ENCODE data around the gene PPP1R15A. TPM values are rescaled to one million over a fixed set of nuclear protein-coding genes. Genes with fewer than 3 reads are reported as not detected.

The PPP1R15A gene
- total and polyA plus RNA-seq, 2 experiments from 2014 or later: 14.0 to 15.8 TPM

DNA sequence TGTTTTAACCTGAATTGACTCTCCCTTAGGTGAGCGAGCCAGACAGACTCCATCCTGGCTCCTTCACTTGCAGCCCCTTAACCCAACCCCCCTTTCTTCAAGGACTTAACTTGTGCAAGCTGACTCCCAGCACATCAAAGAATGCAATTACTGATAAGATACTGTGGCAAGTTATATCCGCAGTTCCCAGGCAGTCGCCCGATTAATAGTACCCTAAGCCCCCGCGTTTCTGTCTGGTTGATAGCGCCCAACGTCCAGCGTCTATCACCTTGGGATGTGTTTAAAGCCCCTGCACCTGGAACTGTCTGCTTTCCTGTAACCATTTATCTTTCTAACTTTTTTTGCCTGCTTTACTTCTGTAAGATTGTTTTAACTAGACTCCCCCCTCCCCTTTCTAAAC is 42.1 kb upstream of the PPP1R15A start:
- TF ChIP-seq JUNB (IDR thresholded peaks at IDR 0.05; ENCODE audit: unreplicated experiment) (no peak), CREB1 (CRISPR knock-in tag; IDR thresholded peaks at IDR 0.05; ENCODE audit: low read depth) (no peak), EZH2phosphoT487 (IDR thresholded peaks at IDR 0.05; ENCODE audit: unreplicated experiment) (no peak), POLR2AphosphoS5 (IDR thresholded peaks at IDR 0.05; ENCODE audit: low read depth) (no peak), ZNF114 (CRISPR knock-in tag; IDR thresholded peaks at IDR 0.05) (no peak), STAT1 (IDR thresholded peaks at IDR 0.05; ENCODE audit: unreplicated experiment) (no peak), EZH2 (IDR thresholded peaks at IDR 0.05; ENCODE audit: low read depth, unreplicated experiment) (no peak), ZNF331 (CRISPR knock-in tag; IDR thresholded peaks at IDR 0.05; ENCODE audit: low read depth) (no peak), NANOG (IDR thresholded peaks at IDR 0.05; ENCODE audit: borderline replicate concordance) (no peak)
- TF ChIP-seq, protein P1, sequence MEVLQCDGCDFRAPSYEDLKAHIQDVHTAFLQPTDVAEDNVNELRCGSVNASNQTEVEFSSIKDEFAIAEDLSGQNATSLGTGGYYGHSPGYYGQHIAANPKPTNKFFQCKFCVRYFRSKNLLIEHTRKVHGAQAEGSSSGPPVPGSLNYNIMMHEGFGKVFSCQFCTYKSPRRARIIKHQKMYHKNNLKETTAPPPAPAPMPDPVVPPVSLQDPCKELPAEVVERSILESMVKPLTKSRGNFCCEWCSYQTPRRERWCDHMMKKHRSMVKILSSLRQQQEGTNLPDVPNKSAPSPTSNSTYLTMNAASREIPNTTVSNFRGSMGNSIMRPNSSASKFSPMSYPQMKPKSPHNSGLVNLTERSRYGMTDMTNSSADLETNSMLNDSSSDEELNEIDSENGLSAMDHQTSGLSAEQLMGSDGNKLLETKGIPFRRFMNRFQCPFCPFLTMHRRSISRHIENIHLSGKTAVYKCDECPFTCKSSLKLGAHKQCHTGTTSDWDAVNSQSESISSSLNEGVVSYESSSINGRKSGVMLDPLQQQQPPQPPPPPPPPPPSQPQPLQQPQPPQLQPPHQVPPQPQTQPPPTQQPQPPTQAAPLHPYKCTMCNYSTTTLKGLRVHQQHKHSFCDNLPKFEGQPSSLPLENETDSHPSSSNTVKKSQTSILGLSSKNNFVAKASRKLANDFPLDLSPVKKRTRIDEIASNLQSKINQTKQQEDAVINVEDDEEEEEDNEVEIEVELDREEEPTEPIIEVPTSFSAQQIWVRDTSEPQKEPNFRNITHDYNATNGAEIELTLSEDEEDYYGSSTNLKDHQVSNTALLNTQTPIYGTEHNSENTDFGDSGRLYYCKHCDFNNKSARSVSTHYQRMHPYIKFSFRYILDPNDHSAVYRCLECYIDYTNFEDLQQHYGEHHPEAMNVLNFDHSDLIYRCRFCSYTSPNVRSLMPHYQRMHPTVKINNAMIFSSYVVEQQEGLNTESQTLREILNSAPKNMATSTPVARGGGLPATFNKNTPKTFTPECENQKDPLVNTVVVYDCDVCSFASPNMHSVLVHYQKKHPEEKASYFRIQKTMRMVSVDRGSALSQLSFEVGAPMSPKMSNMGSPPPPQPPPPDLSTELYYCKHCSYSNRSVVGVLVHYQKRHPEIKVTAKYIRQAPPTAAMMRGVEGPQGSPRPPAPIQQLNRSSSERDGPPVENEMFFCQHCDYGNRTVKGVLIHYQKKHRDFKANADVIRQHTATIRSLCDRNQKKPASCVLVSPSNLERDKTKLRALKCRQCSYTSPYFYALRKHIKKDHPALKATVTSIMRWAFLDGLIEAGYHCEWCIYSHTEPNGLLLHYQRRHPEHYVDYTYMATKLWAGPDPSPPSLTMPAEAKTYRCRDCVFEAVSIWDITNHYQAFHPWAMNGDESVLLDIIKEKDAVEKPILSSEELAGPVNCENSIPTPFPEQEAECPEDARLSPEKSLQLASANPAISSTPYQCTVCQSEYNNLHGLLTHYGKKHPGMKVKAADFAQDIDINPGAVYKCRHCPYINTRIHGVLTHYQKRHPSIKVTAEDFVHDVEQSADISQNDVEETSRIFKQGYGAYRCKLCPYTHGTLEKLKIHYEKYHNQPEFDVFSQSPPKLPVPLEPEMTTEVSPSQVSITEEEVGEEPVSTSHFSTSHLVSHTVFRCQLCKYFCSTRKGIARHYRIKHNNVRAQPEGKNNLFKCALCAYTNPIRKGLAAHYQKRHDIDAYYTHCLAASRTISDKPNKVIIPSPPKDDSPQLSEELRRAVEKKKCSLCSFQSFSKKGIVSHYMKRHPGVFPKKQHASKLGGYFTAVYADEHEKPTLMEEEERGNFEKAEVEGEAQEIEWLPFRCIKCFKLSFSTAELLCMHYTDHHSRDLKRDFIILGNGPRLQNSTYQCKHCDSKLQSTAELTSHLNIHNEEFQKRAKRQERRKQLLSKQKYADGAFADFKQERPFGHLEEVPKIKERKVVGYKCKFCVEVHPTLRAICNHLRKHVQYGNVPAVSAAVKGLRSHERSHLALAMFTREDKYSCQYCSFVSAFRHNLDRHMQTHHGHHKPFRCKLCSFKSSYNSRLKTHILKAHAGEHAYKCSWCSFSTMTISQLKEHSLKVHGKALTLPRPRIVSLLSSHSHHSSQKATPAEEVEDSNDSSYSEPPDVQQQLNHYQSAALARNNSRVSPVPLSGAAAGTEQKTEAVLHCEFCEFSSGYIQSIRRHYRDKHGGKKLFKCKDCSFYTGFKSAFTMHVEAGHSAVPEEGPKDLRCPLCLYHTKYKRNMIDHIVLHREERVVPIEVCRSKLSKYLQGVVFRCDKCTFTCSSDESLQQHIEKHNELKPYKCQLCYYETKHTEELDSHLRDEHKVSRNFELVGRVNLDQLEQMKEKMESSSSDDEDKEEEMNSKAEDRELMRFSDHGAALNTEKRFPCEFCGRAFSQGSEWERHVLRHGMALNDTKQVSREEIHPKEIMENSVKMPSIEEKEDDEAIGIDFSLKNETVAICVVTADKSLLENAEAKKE (CRISPR knock-in tag; IDR thresholded peaks at IDR 0.05): no peak
- TF ChIP-seq, protein P2, sequence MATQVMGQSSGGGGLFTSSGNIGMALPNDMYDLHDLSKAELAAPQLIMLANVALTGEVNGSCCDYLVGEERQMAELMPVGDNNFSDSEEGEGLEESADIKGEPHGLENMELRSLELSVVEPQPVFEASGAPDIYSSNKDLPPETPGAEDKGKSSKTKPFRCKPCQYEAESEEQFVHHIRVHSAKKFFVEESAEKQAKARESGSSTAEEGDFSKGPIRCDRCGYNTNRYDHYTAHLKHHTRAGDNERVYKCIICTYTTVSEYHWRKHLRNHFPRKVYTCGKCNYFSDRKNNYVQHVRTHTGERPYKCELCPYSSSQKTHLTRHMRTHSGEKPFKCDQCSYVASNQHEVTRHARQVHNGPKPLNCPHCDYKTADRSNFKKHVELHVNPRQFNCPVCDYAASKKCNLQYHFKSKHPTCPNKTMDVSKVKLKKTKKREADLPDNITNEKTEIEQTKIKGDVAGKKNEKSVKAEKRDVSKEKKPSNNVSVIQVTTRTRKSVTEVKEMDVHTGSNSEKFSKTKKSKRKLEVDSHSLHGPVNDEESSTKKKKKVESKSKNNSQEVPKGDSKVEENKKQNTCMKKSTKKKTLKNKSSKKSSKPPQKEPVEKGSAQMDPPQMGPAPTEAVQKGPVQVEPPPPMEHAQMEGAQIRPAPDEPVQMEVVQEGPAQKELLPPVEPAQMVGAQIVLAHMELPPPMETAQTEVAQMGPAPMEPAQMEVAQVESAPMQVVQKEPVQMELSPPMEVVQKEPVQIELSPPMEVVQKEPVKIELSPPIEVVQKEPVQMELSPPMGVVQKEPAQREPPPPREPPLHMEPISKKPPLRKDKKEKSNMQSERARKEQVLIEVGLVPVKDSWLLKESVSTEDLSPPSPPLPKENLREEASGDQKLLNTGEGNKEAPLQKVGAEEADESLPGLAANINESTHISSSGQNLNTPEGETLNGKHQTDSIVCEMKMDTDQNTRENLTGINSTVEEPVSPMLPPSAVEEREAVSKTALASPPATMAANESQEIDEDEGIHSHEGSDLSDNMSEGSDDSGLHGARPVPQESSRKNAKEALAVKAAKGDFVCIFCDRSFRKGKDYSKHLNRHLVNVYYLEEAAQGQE (IDR thresholded peaks at IDR 0.05; ENCODE audit: unreplicated experiment): no peak
- TF ChIP-seq, protein P3, sequence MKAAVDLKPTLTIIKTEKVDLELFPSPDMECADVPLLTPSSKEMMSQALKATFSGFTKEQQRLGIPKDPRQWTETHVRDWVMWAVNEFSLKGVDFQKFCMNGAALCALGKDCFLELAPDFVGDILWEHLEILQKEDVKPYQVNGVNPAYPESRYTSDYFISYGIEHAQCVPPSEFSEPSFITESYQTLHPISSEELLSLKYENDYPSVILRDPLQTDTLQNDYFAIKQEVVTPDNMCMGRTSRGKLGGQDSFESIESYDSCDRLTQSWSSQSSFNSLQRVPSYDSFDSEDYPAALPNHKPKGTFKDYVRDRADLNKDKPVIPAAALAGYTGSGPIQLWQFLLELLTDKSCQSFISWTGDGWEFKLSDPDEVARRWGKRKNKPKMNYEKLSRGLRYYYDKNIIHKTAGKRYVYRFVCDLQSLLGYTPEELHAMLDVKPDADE (IDR thresholded peaks at IDR 0.05): no peak
- TF ChIP-seq, protein P4, sequence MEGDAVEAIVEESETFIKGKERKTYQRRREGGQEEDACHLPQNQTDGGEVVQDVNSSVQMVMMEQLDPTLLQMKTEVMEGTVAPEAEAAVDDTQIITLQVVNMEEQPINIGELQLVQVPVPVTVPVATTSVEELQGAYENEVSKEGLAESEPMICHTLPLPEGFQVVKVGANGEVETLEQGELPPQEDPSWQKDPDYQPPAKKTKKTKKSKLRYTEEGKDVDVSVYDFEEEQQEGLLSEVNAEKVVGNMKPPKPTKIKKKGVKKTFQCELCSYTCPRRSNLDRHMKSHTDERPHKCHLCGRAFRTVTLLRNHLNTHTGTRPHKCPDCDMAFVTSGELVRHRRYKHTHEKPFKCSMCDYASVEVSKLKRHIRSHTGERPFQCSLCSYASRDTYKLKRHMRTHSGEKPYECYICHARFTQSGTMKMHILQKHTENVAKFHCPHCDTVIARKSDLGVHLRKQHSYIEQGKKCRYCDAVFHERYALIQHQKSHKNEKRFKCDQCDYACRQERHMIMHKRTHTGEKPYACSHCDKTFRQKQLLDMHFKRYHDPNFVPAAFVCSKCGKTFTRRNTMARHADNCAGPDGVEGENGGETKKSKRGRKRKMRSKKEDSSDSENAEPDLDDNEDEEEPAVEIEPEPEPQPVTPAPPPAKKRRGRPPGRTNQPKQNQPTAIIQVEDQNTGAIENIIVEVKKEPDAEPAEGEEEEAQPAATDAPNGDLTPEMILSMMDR (conservative IDR thresholded peaks at IDR 0.05; ENCODE audit: low read depth in 2 of 2): no peak
- H3K27ac ChIP-seq (ENCODE audit: low read depth): no peak overlapping the region
- ATAC-seq (no peak), DNase-seq (ENCODE audit: low spot score) (no peak)
- H3K9me2 ChIP-seq (ENCODE audit: insufficient read depth): no peaks in the 10 kb centered on the region
- H3K36me3 ChIP-seq (ENCODE audit: insufficient read depth): no peaks in the 10 kb centered on the region
- Mint-ChIP-seq H3K4me3 (no peak overlapping the region), H3K4me1 (peaks cover 9% of the 10 kb centered on the region), H3K27ac (no peak overlapping the region), H3K27me3 (ENCODE audit: insufficient read depth, low read depth, poor library complexity) (peaks cover 11% of the 10 kb centered on the region), H3K9me3 (no peaks in the 10 kb centered on the region; the same call in 1 of the 3 replicates), H3K36me3 (ENCODE audit: low read depth) (peaks cover 25% of the 10 kb centered on the region)
- H3K4me2 ChIP-seq: no peak overlapping the region
- no peaks in the 10 kb centered on the region for H3F3A ChIP-seq (replicated peaks; ENCODE audit: low read depth)
- no peaks in the 10 kb centered on the region for H3K27me3 ChIP-seq (ENCODE audit: insufficient read depth)
- peaks cover 3% of the 10 kb centered on the region; the same call in 1 of the 2 replicates for H3K4me1 ChIP-seq (ENCODE audit: insufficient read depth)
- H3K4me3 ChIP-seq: no peak overlapping the region
- no peaks in the 10 kb centered on the region for H3K79me2 ChIP-seq (replicated peaks; ENCODE audit: insufficient read depth)
- H4K20me1 ChIP-seq (replicated peaks; ENCODE audit: insufficient read depth): no peaks in the 10 kb centered on the region
- no peak overlapping the region for H2AFZ ChIP-seq
